ENCODE data around the gene SLC25A38. TPM values are rescaled to one million over a fixed set of nuclear protein-coding genes. Genes with fewer than 3 reads are reported as not detected.

The SLC25A38 gene
- total RNA-seq, 1 experiment from 2014 or later = 29.7 TPM

DNA sequence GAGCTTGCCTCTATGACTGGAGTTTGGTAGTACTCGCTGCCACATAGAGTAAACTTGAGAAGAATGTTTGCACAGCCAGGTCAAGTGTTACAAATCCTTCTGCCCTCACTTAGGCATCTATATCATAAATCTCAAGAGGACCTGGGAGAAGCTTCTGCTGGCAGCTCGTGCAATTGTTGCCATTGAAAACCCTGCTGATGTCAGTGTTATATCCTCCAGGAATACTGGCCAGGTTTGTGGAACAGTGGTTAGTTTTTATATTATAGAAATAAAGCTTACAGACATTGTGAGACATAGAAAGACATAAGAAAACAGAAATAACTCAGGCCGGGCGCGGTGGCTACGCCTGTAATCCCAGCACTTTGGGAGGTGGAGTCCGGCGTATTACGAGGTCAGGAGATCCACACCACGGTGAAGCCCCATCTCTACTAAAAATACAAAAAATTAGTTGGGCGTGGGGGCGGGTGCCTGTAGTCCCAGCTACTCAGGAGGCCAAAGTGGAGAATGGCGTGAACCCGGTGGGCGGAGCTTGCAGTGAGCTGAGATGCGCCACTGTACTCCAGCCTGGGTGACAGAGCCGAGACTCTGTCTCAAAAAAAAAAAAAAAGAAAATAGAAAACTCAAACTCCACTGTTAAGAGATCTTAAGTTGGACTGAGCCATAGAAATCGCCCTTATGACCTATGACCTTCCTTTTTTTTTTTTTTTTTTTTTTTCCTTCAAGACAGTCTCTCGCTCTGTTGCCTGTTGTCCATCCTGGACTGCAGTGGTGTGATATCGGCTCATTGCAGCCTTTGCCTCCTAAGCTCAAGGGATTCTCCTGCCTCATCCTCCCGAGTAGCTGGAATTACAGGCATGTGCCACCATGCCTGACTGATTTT lies 25.6 kb downstream of the SLC25A38 start:
- Histone ChIP-seq H3K4me2 (ENCODE audit: low read length) (peak overlapping the region; percentile 91), H3K79me2 (ENCODE audit: low read length) (peaks cover 41% of the 10 kb centered on the region), H3K4me3 (ENCODE audit: low read length) (peak overlapping the region; percentile 85), H3K4me1 (ENCODE audit: insufficient read depth, low read length) (peaks cover 26% of the 10 kb centered on the region), H3K27me3 (ENCODE audit: low read length) (no peaks in the 10 kb centered on the region), H3F3A (ENCODE audit: low read length, unreplicated experiment) (peaks cover 20% of the 10 kb centered on the region), H3K9me2 (replicated peaks; ENCODE audit: low read length) (no peaks in the 10 kb centered on the region), H3K36me3 (ENCODE audit: low read depth, low read length) (peaks cover 64% of the 10 kb centered on the region), H2AFZ (ENCODE audit: low read length) (no peak overlapping the region), H4K20me1 (ENCODE audit: low read length) (peaks cover 63% of the 10 kb centered on the region), H3K9ac (ENCODE audit: low read length) (peak overlapping the region; percentile 96; the same call in 1 of the 2 replicates), H3K27ac (ENCODE audit: low read length) (no peak overlapping the region), H3K9me3 (ENCODE audit: low read length) (no peaks in the 10 kb centered on the region)
- ChIA-PET CTCF (no interaction called here), POLR2A (ENCODE audit: unreplicated experiment) (interaction anchor here (0.5 kb wide), 1 partner anchor 123 kb away, joined by 3 read pairs; no protein-coding TSS in a partner anchor)
- ATAC-seq (no peak), DNase-seq (no peak)
- TF ChIP-seq EZH2phosphoT487 (IDR thresholded peaks at IDR 0.05; ENCODE audit: borderline replicate concordance, low read length) (no peak), EZH2 (IDR thresholded peaks at IDR 0.05; ENCODE audit: low read length, unreplicated experiment) (no peak)
- intact Hi-C loops (cut with micrococcal nuclease) = no loop called here
- BruUV-seq (replicated peaks) = no TSS peak

DNA sequence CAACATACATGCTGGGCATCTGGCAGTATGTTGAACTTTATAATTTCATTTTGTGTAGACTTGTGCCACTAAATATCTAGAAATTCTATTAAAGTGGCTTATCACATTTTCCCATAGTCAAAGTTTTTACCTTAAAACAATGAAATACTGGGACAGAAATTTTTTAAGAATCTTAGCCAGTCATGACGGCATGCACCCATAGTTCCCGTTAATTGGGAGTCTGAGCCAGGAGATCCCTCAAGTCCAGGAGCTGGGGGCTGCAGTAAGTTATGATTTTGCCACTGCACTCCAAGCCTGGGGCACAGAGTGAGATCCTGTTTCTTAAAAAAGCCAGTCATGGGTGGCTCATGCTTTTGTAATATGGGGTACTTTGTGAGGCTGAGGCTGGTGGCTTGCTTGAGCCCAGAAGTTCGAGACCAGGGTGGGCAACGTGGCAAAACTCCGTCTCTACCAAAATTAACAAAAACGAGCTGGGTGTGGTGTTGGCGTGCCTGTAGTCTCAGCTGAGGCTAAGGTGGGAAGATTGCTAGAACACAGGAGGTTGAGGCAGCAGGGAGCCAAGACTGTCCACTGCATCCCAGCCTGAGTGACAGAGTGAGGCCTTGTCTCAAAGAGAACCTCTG lies 26.5 kb downstream of the SLC25A38 start:
- no peak for ATAC-seq
- CTCF ChIA-PET = no interaction called here
- H4K20me1 ChIP-seq (ENCODE audit: low read length) = peaks cover 63% of the 10 kb centered on the region

DNA sequence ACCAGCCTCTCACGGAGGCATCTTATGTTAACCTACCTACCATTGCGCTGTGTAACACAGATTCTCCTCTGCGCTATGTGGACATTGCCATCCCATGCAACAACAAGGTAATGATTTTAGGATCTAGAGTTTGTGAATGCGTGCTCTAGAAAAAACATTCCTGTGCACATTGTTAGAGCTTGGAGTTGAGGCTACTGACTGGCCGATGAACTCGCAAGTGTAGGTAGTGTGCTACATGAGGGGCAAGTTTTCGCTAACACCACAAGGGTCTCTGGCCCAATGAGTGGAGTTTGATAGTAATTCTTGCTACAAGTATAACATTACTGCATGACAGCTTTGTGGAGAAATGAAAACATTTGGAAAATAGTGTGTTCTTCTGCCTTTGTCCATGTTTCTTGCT lies 27.7 kb downstream of the SLC25A38 start:
- H3K4me2 ChIP-seq (ENCODE audit: low read length) = no peak overlapping the region
- H3K9ac ChIP-seq (ENCODE audit: low read length) = no peak overlapping the region
- H4K20me1 ChIP-seq (ENCODE audit: low read length) = peaks cover 63% of the 10 kb centered on the region
- TF ChIP-seq EZH2phosphoT487 (IDR thresholded peaks at IDR 0.05; ENCODE audit: borderline replicate concordance, low read length) = no peak
- no peak for TF ChIP-seq EZH2 (IDR thresholded peaks at IDR 0.05; ENCODE audit: low read length, unreplicated experiment)
- TF ChIP-seq, protein P1, sequence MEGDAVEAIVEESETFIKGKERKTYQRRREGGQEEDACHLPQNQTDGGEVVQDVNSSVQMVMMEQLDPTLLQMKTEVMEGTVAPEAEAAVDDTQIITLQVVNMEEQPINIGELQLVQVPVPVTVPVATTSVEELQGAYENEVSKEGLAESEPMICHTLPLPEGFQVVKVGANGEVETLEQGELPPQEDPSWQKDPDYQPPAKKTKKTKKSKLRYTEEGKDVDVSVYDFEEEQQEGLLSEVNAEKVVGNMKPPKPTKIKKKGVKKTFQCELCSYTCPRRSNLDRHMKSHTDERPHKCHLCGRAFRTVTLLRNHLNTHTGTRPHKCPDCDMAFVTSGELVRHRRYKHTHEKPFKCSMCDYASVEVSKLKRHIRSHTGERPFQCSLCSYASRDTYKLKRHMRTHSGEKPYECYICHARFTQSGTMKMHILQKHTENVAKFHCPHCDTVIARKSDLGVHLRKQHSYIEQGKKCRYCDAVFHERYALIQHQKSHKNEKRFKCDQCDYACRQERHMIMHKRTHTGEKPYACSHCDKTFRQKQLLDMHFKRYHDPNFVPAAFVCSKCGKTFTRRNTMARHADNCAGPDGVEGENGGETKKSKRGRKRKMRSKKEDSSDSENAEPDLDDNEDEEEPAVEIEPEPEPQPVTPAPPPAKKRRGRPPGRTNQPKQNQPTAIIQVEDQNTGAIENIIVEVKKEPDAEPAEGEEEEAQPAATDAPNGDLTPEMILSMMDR (conservative IDR thresholded peaks at IDR 0.05; ENCODE audit: low read depth, low read length) = no peak
- intact Hi-C loops (cut with micrococcal nuclease) = loop anchor here (10.0 kb wide), 1 partner anchor 904 kb away; no protein-coding TSS in a partner anchor
- H3K4me3 ChIP-seq (ENCODE audit: low read length) = no peak overlapping the region
- H3K36me3 ChIP-seq (ENCODE audit: low read depth, low read length) = peaks cover 65% of the 10 kb centered on the region
- CTCF ChIA-PET = no interaction called here
- DNase-seq = no peak
- no peak overlapping the region for H3K27ac ChIP-seq (ENCODE audit: low read length)
- H3K9me2 ChIP-seq (replicated peaks; ENCODE audit: low read length) = no peaks in the 10 kb centered on the region
- H3F3A ChIP-seq (ENCODE audit: low read length, unreplicated experiment) = peaks cover 22% of the 10 kb centered on the region
- no peaks in the 10 kb centered on the region for H3K9me3 ChIP-seq (ENCODE audit: low read length)
- BruUV-seq (replicated peaks) = no TSS peak
- ATAC-seq = no peak
- H3K27me3 ChIP-seq (ENCODE audit: low read length) = no peaks in the 10 kb centered on the region
- H3K4me1 ChIP-seq (ENCODE audit: insufficient read depth, low read length) = peaks cover 22% of the 10 kb centered on the region
- POLR2A ChIA-PET (ENCODE audit: unreplicated experiment) = no interaction called here
- H3K79me2 ChIP-seq (ENCODE audit: low read length) = peaks cover 41% of the 10 kb centered on the region
- H2AFZ ChIP-seq (ENCODE audit: low read length) = no peak overlapping the region

More for the DNA sequence above, 26.5 kb downstream of the SLC25A38 start:
- no peak for DNase-seq
- no peak overlapping the region for H3K27ac ChIP-seq (ENCODE audit: low read length)
- H3K27me3 ChIP-seq (ENCODE audit: low read length) = no peaks in the 10 kb centered on the region
- no peak overlapping the region for H2AFZ ChIP-seq (ENCODE audit: low read length)
- BruUV-seq (replicated peaks) = no TSS peak
- TF ChIP-seq EZH2 (IDR thresholded peaks at IDR 0.05; ENCODE audit: low read length, unreplicated experiment) (no peak), EZH2phosphoT487 (IDR thresholded peaks at IDR 0.05; ENCODE audit: borderline replicate concordance, low read length) (no peak)
- TF ChIP-seq, protein P1 (conservative IDR thresholded peaks at IDR 0.05; ENCODE audit: low read depth, low read length) = no peak
- H3K4me3 ChIP-seq (ENCODE audit: low read length) = peak overlapping the region; percentile 31; the same call in 1 of the 2 replicates
- H3K4me1 ChIP-seq (ENCODE audit: insufficient read depth, low read length) = peaks cover 26% of the 10 kb centered on the region
- no peaks in the 10 kb centered on the region for H3K9me2 ChIP-seq (replicated peaks; ENCODE audit: low read length)
- peaks cover 20% of the 10 kb centered on the region for H3F3A ChIP-seq (ENCODE audit: low read length, unreplicated experiment)
- peak overlapping the region; percentile 91 for H3K4me2 ChIP-seq (ENCODE audit: low read length)
- H3K9ac ChIP-seq (ENCODE audit: low read length) = no peak overlapping the region
- no peaks in the 10 kb centered on the region for H3K9me3 ChIP-seq (ENCODE audit: low read length)
- peaks cover 65% of the 10 kb centered on the region for H3K36me3 ChIP-seq (ENCODE audit: low read depth, low read length)
- H3K79me2 ChIP-seq (ENCODE audit: low read length) = peaks cover 41% of the 10 kb centered on the region
- POLR2A ChIA-PET (ENCODE audit: unreplicated experiment) = interaction anchor here (0.5 kb wide), 1 partner anchor 124 kb away, joined by 3 read pairs; no protein-coding TSS in a partner anchor
- intact Hi-C loops (cut with micrococcal nuclease) = loop anchor here (10.0 kb wide), 1 partner anchor 905 kb away; no protein-coding TSS in a partner anchor

Data from PC-3 (cell line).